Loucy (cell line): ENCODE data around the gene CCDC146.

ENCODE experiments used
- H2AFZ ChIP-seq: fragments of 200-600 bp; sonication (generic); 2 replicates; pipeline ENCODE4 v1.6.0; 2016; ENCODE audit warnings: antibody characterized with exemption, mild to moderate bottlenecking, low read length, moderate library complexity
- H3F3A ChIP-seq: fragments of 200-600 bp; 2 replicates; pipeline ENCODE4 v1.6.0; 2016; ENCODE audit warnings: antibody characterized with exemption, low read depth, mild to moderate bottlenecking
- H3K27me3 ChIP-seq: fragments of 200-600 bp; sonication (generic); 2 replicates; pipeline ENCODE4 v1.6.1; 2014; ENCODE audit warnings: low read length, mild to moderate bottlenecking; ENCODE audit not compliant: insufficient read depth, poor library complexity, severe bottlenecking
- H3K36me3 ChIP-seq: fragments of 200-600 bp; sonication (generic); 2 replicates; pipeline ENCODE4 v1.6.1; 2016; ENCODE audit warnings: low read length; ENCODE audit not compliant: insufficient read depth
- H3K4me1 ChIP-seq: fragments of 200-600 bp; sonication (generic); 2 replicates; pipeline ENCODE4 v1.5.1; 2014; ENCODE audit warnings: low read length, mild to moderate bottlenecking; ENCODE audit not compliant: insufficient read depth, poor library complexity, severe bottlenecking
- H3K4me2 ChIP-seq: fragments of 200-600 bp; sonication (generic); 2 replicates; pipeline ENCODE4 v1.6.0; 2014; ENCODE audit warnings: antibody characterized with exemption, low read length, low read depth, mild to moderate bottlenecking; ENCODE audit not compliant: poor library complexity, severe bottlenecking
- H3K4me3 ChIP-seq: fragments of 200-600 bp; sonication (generic); 2 replicates; pipeline ENCODE4 v1.5.1; 2014; ENCODE audit warnings: low read length, mild to moderate bottlenecking, mixed read lengths; ENCODE audit not compliant: poor library complexity, severe bottlenecking
- H3K79me2 ChIP-seq: fragments of 200-600 bp; sonication (generic); 2 replicates; pipeline ENCODE4 v1.6.1; 2014; ENCODE audit warnings: low read length; ENCODE audit not compliant: insufficient read depth
- H3K9ac ChIP-seq: fragments of 200-600 bp; sonication (generic); 2 replicates; pipeline ENCODE4 v1.6.0; 2014; ENCODE audit warnings: mild to moderate bottlenecking, low read depth, low read length, moderate library complexity; ENCODE audit not compliant: poor library complexity, severe bottlenecking
- H3K9me2 ChIP-seq: fragments of 200-600 bp; sonication (generic); replicated peaks from 2 replicates; pipeline ENCODE4 v1.6.1; 2016; ENCODE audit warnings: low read depth, low read length, mixed read lengths
- H3K9me3 ChIP-seq: fragments of 200-600 bp; sonication (generic); 2 replicates; pipeline ENCODE4 v1.6.1; 2014; ENCODE audit warnings: mild to moderate bottlenecking, antibody characterized with exemption, low read length, low read depth; ENCODE audit not compliant: insufficient read depth
- H4K20me1 ChIP-seq: fragments of 200-600 bp; sonication (generic); 2 replicates; pipeline ENCODE4 v1.6.0; 2014; ENCODE audit warnings: antibody characterized with exemption, low read length, mild to moderate bottlenecking; ENCODE audit not compliant: insufficient read depth, poor library complexity, severe bottlenecking
- EZH2phosphoT487 ChIP-seq: fragments of 200-600 bp; IDR thresholded peaks from 2 replicates; pipeline ENCODE4 v1.6.1; 2018; ENCODE audit warnings: antibody characterized with exemption, mild to moderate bottlenecking, moderate library complexity, borderline replicate concordance
- TF ChIP-seq, protein P1 (sequence below): fragments of 200-600 bp; sonication (generic); conservative IDR thresholded peaks from 2 replicates; pipeline ENCODE4 v1.5.1; 2014; ENCODE audit warnings: mild to moderate bottlenecking, antibody characterized with exemption, low read length

The CCDC146 gene

DNA sequence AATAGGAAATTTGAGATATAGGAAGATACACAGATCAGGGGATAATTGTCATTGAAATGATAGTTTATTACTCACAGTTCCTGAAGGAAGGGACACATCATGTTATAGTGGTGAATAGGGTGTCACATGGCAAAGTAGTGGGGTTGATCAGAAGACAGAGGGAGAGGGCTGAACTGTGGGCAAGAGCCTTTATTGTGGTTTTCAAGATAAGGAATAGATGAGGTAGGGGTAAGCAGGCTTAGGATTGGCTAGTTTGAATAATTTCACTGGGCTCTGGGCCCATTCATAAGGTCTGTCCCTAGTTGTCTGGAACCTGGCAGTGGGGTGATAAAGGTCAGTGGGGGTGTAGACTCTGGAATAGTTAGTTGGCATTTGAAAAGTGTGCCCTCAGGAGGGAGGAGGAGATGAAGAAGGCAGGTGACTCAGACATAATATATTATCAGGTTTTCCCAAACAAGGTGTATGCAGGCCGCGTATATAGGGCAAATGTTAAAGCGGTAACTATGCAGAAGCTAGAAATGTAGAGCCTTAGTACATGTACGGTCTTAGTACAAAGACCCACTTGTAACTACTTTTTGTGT is 58.7 kb downstream of the CCDC146 start:
- Histone ChIP-seq H2AFZ (no peak overlapping the region), H3K4me1 (no peaks in the 10 kb centered on the region), H4K20me1 (no peaks in the 10 kb centered on the region), H3K36me3 (no peaks in the 10 kb centered on the region), H3K9ac (no peak overlapping the region), H3K27me3 (no peaks in the 10 kb centered on the region), H3F3A (no peaks in the 10 kb centered on the region), H3K79me2 (no peaks in the 10 kb centered on the region), H3K4me3 (no peak overlapping the region), H3K9me2 (no peaks in the 10 kb centered on the region), H3K9me3 (no peaks in the 10 kb centered on the region), H3K4me2 (no peak overlapping the region)
- TF ChIP-seq EZH2phosphoT487 = no peak
- TF ChIP-seq, protein P1, sequence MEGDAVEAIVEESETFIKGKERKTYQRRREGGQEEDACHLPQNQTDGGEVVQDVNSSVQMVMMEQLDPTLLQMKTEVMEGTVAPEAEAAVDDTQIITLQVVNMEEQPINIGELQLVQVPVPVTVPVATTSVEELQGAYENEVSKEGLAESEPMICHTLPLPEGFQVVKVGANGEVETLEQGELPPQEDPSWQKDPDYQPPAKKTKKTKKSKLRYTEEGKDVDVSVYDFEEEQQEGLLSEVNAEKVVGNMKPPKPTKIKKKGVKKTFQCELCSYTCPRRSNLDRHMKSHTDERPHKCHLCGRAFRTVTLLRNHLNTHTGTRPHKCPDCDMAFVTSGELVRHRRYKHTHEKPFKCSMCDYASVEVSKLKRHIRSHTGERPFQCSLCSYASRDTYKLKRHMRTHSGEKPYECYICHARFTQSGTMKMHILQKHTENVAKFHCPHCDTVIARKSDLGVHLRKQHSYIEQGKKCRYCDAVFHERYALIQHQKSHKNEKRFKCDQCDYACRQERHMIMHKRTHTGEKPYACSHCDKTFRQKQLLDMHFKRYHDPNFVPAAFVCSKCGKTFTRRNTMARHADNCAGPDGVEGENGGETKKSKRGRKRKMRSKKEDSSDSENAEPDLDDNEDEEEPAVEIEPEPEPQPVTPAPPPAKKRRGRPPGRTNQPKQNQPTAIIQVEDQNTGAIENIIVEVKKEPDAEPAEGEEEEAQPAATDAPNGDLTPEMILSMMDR = no peak

DNA sequence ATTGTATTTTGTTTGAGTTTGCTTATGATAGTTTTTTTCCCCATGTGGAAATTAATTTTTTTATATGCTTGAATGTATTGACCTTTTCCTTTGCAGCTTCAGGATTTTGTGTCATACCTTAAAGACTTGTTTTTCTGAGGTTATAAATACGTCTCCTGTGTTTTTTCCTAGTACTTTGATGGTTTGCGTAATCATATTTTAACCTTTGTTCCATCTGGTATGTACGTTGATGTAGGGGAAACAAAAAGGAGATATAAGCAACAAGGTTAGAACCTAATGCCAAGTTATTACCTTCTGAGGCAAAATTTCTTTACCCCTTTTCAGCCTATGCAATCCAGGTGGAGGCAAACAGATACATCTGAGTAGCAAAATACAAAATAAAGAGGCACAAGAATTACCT is 59.3 kb downstream of the CCDC146 start:
- Histone ChIP-seq H4K20me1 (no peaks in the 10 kb centered on the region), H2AFZ (no peak overlapping the region), H3K9me3 (no peaks in the 10 kb centered on the region), H3K9ac (no peak overlapping the region), H3K4me1 (no peaks in the 10 kb centered on the region), H3K79me2 (no peaks in the 10 kb centered on the region), H3K4me2 (no peak overlapping the region), H3K27me3 (no peaks in the 10 kb centered on the region), H3K4me3 (no peak overlapping the region), H3F3A (no peaks in the 10 kb centered on the region), H3K9me2 (no peaks in the 10 kb centered on the region), H3K36me3 (no peaks in the 10 kb centered on the region)
- no peak for TF ChIP-seq EZH2phosphoT487
- TF ChIP-seq, protein P1 = no peak

DNA sequence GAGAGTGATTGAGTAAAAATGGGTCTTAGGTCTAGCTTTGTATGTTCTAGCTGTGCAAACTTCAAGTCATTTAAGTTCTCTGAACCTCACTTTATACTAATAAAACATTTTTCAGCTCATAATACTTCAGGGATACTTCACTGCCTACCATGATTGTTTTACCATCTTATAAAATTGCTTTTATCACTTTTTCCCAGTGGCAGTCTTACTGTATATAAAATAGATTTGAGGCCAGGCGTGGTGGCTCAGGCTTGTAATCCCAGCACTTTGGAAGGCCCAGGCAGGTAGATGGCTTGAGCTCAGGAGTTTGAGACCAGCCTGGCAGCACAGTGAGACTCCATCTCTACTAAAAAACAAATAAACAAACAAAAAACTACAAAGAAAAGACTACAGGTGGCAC is 59.8 kb downstream of the CCDC146 start:
- Histone ChIP-seq H3K36me3 (no peaks in the 10 kb centered on the region), H3K27me3 (no peaks in the 10 kb centered on the region), H3K4me1 (no peaks in the 10 kb centered on the region), H3F3A (no peaks in the 10 kb centered on the region), H3K4me3 (no peak overlapping the region), H2AFZ (no peak overlapping the region), H3K9ac (no peak overlapping the region), H3K4me2 (no peak overlapping the region), H3K79me2 (no peaks in the 10 kb centered on the region), H3K9me3 (no peaks in the 10 kb centered on the region), H3K9me2 (no peaks in the 10 kb centered on the region), H4K20me1 (no peaks in the 10 kb centered on the region)
- TF ChIP-seq, protein P1 = no peak
- no peak for TF ChIP-seq EZH2phosphoT487
